A549 (cell line): Measurements from ENCODE around the gene NBPF6.

Source experiments
- BHLHE40 ChIP-seq: IDR thresholded peaks from 2 replicates; pipeline ENCODE4 v1.6.1; 2012; ENCODE audit warnings: low read depth, low read length, inconsistent platforms
- CHD4 ChIP-seq: fragments of 200-600 bp; sonication (generic); IDR thresholded peaks from 2 replicates; pipeline ENCODE4 v1.6.1; 2016; ENCODE audit warnings: antibody characterized with exemption, mild to moderate bottlenecking, borderline replicate concordance
- EP300 ChIP-seq, 2 experiments: fragments of >200 bp; sonication (Bioruptor Twin); formaldehyde crosslinking; IDR thresholded peaks; 2 replicates in 1 of 2; 3 replicates in 1 of 2; pipeline ENCODE4 v1.6.1; 2016 to 2017
- FOSL2 ChIP-seq, 2 experiments: fragments of 450-650 bp in 1 of 2; fragments of >200 bp in 1 of 2; sonication (Bioruptor Twin) in 1 of 2; formaldehyde crosslinking; IDR thresholded peaks; 2 replicates each; pipeline versions ENCODE4 v1.5.0 to v1.6.1; 2016 to 2020; ENCODE audit warnings: mild to moderate bottlenecking in 1 of 2, moderate library complexity in 1 of 2
- HEYL ChIP-seq: fragments of 250-450 bp; sonication (Bioruptor Pico); IDR thresholded peaks from 2 replicates; pipeline ENCODE4 v1.8.0; 2021; ENCODE audit warnings: mild to moderate bottlenecking, moderate library complexity
- HOXA7 ChIP-seq: fragments of 250-450 bp; sonication (Bioruptor Pico); IDR thresholded peaks from 2 replicates; pipeline ENCODE4 v1.5.0; 2020; ENCODE audit warnings: mild to moderate bottlenecking, moderate library complexity
- JUNB ChIP-seq: fragments of >200 bp; sonication (Bioruptor Twin); formaldehyde crosslinking; IDR thresholded peaks from 2 replicates; pipeline ENCODE4 v1.6.1; 2016
- MAFK ChIP-seq: fragments of 450-650 bp; IDR thresholded peaks from 2 replicates; pipeline ENCODE4 v1.6.1; 2014; ENCODE audit not compliant: partially characterized antibody
- POLR2A ChIP-seq: IDR thresholded peaks from 2 replicates; pipeline ENCODE4 v1.6.1; 2012; ENCODE audit warnings: mild to moderate bottlenecking, low read length
- RNF2 ChIP-seq: fragments of 200-600 bp; sonication (generic); IDR thresholded peaks from 2 replicates; pipeline ENCODE4 v1.6.1; 2016; ENCODE audit warnings: low read depth, mild to moderate bottlenecking, antibody characterized with exemption, moderate library complexity, borderline replicate concordance
- SREBF2 ChIP-seq: fragments of 450-650 bp; IDR thresholded peaks from 2 replicates; pipeline ENCODE4 v1.6.1; 2014; ENCODE audit warnings: mild to moderate bottlenecking, moderate library complexity
- TF ChIP-seq, protein P1 (sequence below): IDR thresholded peaks from 2 replicates; pipeline ENCODE4 v1.6.1; 2012; ENCODE audit warnings: low read depth, borderline replicate concordance
- TF ChIP-seq, protein P2 (sequence below): fragments of >200 bp; sonication (Bioruptor Twin); formaldehyde crosslinking; IDR thresholded peaks from 3 replicates; pipeline ENCODE4 v1.5.1; 2016

DNA sequence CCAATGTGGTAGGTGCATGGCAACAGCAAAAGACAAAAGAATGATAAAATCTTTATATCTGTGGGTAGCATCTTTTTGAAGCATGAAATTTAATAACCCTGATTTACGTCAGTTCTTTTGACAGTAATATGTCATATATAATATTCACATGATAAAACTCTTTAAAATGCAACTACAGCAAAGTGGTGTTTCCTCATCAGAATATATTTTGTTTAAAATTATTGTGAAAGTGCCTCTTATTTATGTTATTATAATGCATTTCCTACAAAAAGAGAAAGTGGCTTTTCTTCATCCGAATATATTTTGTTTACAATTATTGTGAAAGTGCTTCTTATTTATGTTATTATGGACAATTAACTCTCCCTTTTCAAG is 62.9 kb downstream of the NBPF6 start:
- TF ChIP-seq, protein P1, sequence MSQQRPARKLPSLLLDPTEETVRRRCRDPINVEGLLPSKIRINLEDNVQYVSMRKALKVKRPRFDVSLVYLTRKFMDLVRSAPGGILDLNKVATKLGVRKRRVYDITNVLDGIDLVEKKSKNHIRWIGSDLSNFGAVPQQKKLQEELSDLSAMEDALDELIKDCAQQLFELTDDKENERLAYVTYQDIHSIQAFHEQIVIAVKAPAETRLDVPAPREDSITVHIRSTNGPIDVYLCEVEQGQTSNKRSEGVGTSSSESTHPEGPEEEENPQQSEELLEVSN = no peak
- TF ChIP-seq CHD4 (no peak), JUNB (no peak), POLR2A (no peak), FOSL2 (IDR thresholded peaks at IDR 0.05) (no peak), FOSL2 (CRISPR knock-in tag; IDR thresholded peaks at IDR 0.05) (no peak), RNF2 (no peak), SREBF2 (no peak), BHLHE40 (no peak), EP300 (IDR thresholded peaks at IDR 0.05) (no peak), HEYL (no peak), MAFK (no peak), HOXA7 (no peak)
- TF ChIP-seq, protein P2, sequence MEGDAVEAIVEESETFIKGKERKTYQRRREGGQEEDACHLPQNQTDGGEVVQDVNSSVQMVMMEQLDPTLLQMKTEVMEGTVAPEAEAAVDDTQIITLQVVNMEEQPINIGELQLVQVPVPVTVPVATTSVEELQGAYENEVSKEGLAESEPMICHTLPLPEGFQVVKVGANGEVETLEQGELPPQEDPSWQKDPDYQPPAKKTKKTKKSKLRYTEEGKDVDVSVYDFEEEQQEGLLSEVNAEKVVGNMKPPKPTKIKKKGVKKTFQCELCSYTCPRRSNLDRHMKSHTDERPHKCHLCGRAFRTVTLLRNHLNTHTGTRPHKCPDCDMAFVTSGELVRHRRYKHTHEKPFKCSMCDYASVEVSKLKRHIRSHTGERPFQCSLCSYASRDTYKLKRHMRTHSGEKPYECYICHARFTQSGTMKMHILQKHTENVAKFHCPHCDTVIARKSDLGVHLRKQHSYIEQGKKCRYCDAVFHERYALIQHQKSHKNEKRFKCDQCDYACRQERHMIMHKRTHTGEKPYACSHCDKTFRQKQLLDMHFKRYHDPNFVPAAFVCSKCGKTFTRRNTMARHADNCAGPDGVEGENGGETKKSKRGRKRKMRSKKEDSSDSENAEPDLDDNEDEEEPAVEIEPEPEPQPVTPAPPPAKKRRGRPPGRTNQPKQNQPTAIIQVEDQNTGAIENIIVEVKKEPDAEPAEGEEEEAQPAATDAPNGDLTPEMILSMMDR = no peak
